ENCODE results near the gene RUNX1.

DNA sequence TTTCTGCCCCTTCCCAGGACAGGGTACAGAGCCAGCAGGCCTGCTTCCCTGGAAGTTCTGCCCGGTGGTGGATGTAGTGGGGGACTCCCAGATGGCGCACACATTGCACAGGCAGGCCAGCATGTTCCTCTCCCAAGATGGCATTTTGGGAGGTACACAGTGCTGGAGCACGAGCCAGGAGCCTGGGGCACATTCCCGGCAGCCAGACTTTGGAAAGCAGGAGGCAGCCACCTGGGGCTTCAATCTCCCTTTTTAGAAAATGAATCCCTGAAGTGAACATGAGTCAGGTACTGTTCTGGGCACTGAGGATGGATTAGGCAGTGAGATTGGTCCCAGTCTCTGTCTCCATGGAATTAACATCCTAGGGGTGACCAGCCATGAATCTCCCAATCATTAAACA, 56.9 kb downstream of the RUNX1 start:
- TF ChIP-seq POLR2A (IDR thresholded peaks at IDR 0.05; ENCODE audit: low read depth, low read length) = no peak
- TF ChIP-seq POLR2AphosphoS5 (IDR thresholded peaks at IDR 0.05; ENCODE audit: low read depth, low read length) = no peak
- TF ChIP-seq TAF1 (IDR thresholded peaks at IDR 0.05; ENCODE audit: borderline replicate concordance, low read depth, low read length) = no peak
